ENCODE measurements around the gene RGL4.
A peak's percentile ranks its signal among the peaks of the same experiment; 100 is the strongest.
"Not testable (repeated sequence)": the region's sequence is repeated elsewhere in the genome, so short reads cannot be mapped to it uniquely, and the experiment has no call there.

The RGL4 gene

DNA sequence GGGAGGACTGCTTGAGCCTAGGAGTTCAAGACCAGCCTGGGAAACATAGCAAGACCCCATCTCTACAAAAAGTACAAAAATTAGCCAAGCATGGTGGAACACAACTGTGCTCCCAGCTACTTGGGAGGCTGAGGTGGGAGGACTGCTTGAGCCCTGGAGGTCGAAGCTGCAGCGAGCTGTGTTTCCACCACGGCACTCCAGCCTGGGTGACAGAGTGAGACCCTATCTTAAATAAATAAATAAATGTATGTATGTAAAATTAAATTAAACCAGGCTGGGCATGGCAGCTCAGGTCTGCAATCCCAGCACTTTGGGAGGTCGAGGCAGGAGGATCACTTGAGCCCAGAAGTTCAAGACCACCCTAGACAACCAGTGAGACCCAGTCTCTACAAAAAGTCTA, 30.4 kb upstream of the RGL4 start:
- H4K8ac ChIP-seq (ENCODE audit: low read depth, low read length); H3K4ac ChIP-seq (ENCODE audit: low read length); H3K4me2 ChIP-seq (ENCODE audit: insufficient read depth, low read length, poor library complexity, severe bottlenecking); H3K4me1 ChIP-seq (ENCODE audit: control insufficient read depth in 2 of 2, insufficient read depth in 1 of 2, low read depth in 1 of 2, low read length in 2 of 2); H3K18ac ChIP-seq (ENCODE audit: low read length); H3K79me1 ChIP-seq (ENCODE audit: low read depth, low read length); H2AK5ac ChIP-seq (ENCODE audit: low read depth, low read length); H3K14ac ChIP-seq (ENCODE audit: low read length); H3K9me3 ChIP-seq (replicated peaks in 1 of 2; ENCODE audit: control insufficient read depth in 2 of 2, insufficient read depth in 1 of 2, low read depth in 1 of 2, low read length in 2 of 2); H3K27me3 ChIP-seq (ENCODE audit: control insufficient read depth in 3 of 3, insufficient read depth in 3 of 3, low read depth in 1 of 3, low read length in 3 of 3); H2BK12ac ChIP-seq (ENCODE audit: low read length); H4K91ac ChIP-seq (ENCODE audit: low read depth, low read length, poor library complexity); H2BK120ac ChIP-seq (ENCODE audit: low read depth, low read length); H2AFZ ChIP-seq (ENCODE audit: low read length); H3K23ac ChIP-seq (ENCODE audit: low read depth, low read length, poor library complexity); H2BK15ac ChIP-seq (ENCODE audit: low read length); H3K9ac ChIP-seq (ENCODE audit: low read depth, low read length, poor library complexity); DNase-seq (ENCODE audit: low spot score); H3K4me3 ChIP-seq (ENCODE audit: low read length in 2 of 2); H2BK5ac ChIP-seq (ENCODE audit: low read length); H3K27ac ChIP-seq (replicated peaks; ENCODE audit: low read length): not testable (repeated sequence)
- no CpG with 5 or more reads among the region's 4 CpGs for WGBS, 2 donors (ENCODE audit: extremely low coverage in 2 of 2, insufficient read length in 2 of 2, insufficient replicate concordance in 1 of 2)
- peaks cover 6 to 21% of the 10 kb centered on the region in 2 donors for H3K36me3 ChIP-seq (replicated peaks in 1 of 2; ENCODE audit: control insufficient read depth in 2 of 2, insufficient read depth in 2 of 2, low read length in 2 of 2)

DNA sequence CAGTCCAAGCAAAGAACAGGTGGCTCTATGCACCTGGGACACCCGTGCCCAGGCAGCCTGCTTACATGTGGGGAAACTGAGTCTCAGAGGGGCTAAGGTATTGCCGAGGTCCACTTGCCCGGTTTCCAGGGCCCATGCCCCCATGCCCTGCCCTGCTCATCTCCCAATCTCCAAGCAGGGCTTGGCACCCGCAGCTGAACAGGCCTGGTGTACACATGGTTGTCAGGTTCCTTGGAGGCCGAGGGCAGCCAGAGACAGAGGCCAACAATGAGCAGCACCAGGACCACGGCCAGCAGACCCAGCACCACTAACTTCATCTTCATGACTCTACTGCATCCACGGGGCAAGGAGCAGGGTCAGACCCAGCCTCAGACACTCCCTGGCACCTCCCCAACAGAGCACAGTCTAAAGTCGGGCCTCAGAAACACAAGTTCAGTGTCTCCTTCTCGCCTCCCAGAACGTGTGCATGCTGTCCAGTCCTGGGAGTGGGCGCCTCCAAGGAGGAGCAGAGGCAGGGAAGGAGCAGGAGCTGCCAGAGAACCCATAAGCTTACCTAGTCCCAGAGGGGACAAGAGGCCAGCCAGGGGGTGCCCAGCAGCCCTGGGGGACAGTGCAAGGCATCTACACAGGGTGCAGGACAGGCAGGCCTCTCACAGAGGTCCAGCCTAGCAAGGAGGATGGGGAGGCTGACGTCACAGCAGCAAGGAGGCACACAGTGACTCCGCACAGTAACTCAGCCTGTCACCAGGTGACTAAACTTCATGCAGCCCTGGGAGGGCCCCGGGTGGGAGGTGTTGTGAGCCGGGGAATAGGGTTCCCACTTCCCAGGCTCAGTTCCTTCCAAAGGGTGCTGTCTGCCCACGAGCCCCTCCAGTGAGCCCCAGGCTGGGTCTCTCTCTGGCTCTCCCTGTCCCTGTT, 20.2 kb upstream of the RGL4 start:
- no peak for DNase-seq (ENCODE audit: low spot score)
- no peak overlapping the region for H2AFZ ChIP-seq (ENCODE audit: low read length)
- no peak overlapping the region for H2BK12ac ChIP-seq (ENCODE audit: low read length)
- H2BK15ac ChIP-seq (ENCODE audit: low read length) = no peak overlapping the region
- H3K23ac ChIP-seq (ENCODE audit: low read depth, low read length, poor library complexity) = peak overlapping the region; percentile 2
- no peak overlapping the region for H2BK5ac ChIP-seq (ENCODE audit: low read length)
- no CpG with 5 or more reads among the region's 16 CpGs for WGBS, 2 donors (ENCODE audit: extremely low coverage in 2 of 2, insufficient read length in 2 of 2, insufficient replicate concordance in 1 of 2)
- peaks cover 0 to 3% of the 10 kb centered on the region in 2 donors for H3K36me3 ChIP-seq (replicated peaks in 1 of 2; ENCODE audit: control insufficient read depth in 2 of 2, insufficient read depth in 2 of 2, low read length in 2 of 2)
- no peak overlapping the region for H3K9ac ChIP-seq (ENCODE audit: low read depth, low read length, poor library complexity)
- no peaks in the 10 kb centered on the region for H3K27me3 ChIP-seq (ENCODE audit: control insufficient read depth in 3 of 3, insufficient read depth in 3 of 3, low read depth in 1 of 3, low read length in 3 of 3)
- H2BK120ac ChIP-seq (ENCODE audit: low read depth, low read length) = no peak overlapping the region
- no peaks in the 10 kb centered on the region for H3K9me3 ChIP-seq (replicated peaks in 1 of 2; ENCODE audit: control insufficient read depth in 2 of 2, insufficient read depth in 1 of 2, low read depth in 1 of 2, low read length in 2 of 2)
- H3K14ac ChIP-seq (ENCODE audit: low read length) = no peak overlapping the region
- H3K4me2 ChIP-seq (ENCODE audit: insufficient read depth, low read length, poor library complexity, severe bottlenecking) = no peak overlapping the region
- H3K18ac ChIP-seq (ENCODE audit: low read length) = no peak overlapping the region
- peaks cover 0 to 9% of the 10 kb centered on the region in 2 donors for H3K4me1 ChIP-seq (ENCODE audit: control insufficient read depth in 2 of 2, insufficient read depth in 1 of 2, low read depth in 1 of 2, low read length in 2 of 2)
- no peak overlapping the region for H3K4ac ChIP-seq (ENCODE audit: low read length)
- no peak overlapping the region for H3K27ac ChIP-seq (replicated peaks; ENCODE audit: low read length)
- no peak overlapping the region for H2AK5ac ChIP-seq (ENCODE audit: low read depth, low read length)
- no peak overlapping the region for H3K4me3 ChIP-seq (ENCODE audit: low read length in 2 of 2)
- H4K8ac ChIP-seq (ENCODE audit: low read depth, low read length) = no peak overlapping the region
- no peak overlapping the region for H4K91ac ChIP-seq (ENCODE audit: low read depth, low read length, poor library complexity)
- H3K79me1 ChIP-seq (ENCODE audit: low read depth, low read length) = no peaks in the 10 kb centered on the region

DNA sequence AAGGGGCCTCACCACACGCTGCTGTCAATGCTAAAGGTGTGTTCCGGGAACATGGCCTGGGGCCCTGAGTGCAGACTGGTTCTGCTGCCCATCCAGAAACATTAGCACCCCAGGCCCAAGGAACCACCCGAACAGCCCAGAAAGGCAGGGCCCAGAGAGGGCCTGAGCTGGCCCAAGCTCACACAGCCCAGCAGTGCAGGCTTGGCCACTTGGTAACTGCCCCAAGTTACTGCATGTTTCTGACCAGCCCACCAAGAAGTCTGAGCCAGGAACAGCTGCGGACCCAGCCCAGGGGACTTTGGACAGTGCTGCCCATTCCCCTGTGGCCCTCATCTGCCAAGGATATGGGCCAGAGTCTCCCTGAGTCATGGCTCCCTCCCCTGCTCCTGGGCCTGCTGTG, 19.4 kb upstream of the RGL4 start:
- H3K9me3 ChIP-seq (replicated peaks in 1 of 2; ENCODE audit: control insufficient read depth in 2 of 2, insufficient read depth in 1 of 2, low read depth in 1 of 2, low read length in 2 of 2); H3K36me3 ChIP-seq (replicated peaks in 1 of 2; ENCODE audit: control insufficient read depth in 2 of 2, insufficient read depth in 2 of 2, low read length in 2 of 2); H3K79me1 ChIP-seq (ENCODE audit: low read depth, low read length); H2BK5ac ChIP-seq (ENCODE audit: low read length); H4K91ac ChIP-seq (ENCODE audit: low read depth, low read length, poor library complexity); H2AK5ac ChIP-seq (ENCODE audit: low read depth, low read length); H2AFZ ChIP-seq (ENCODE audit: low read length); H2BK12ac ChIP-seq (ENCODE audit: low read length); H3K18ac ChIP-seq (ENCODE audit: low read length); DNase-seq (ENCODE audit: low spot score); H3K4ac ChIP-seq (ENCODE audit: low read length); H3K4me2 ChIP-seq (ENCODE audit: insufficient read depth, low read length, poor library complexity, severe bottlenecking); H3K27me3 ChIP-seq (ENCODE audit: control insufficient read depth in 3 of 3, insufficient read depth in 3 of 3, low read depth in 1 of 3, low read length in 3 of 3); H3K4me3 ChIP-seq (ENCODE audit: low read length in 2 of 2); H3K27ac ChIP-seq (replicated peaks; ENCODE audit: low read length); H3K4me1 ChIP-seq (ENCODE audit: control insufficient read depth in 2 of 2, insufficient read depth in 1 of 2, low read depth in 1 of 2, low read length in 2 of 2); H2BK120ac ChIP-seq (ENCODE audit: low read depth, low read length); H3K9ac ChIP-seq (ENCODE audit: low read depth, low read length, poor library complexity); H3K23ac ChIP-seq (ENCODE audit: low read depth, low read length, poor library complexity); H4K8ac ChIP-seq (ENCODE audit: low read depth, low read length); H3K14ac ChIP-seq (ENCODE audit: low read length); H2BK15ac ChIP-seq (ENCODE audit: low read length): not testable (repeated sequence)
- WGBS, 2 donors (ENCODE audit: extremely low coverage in 2 of 2, insufficient read length in 2 of 2, insufficient replicate concordance in 1 of 2) = no CpG with 5 or more reads among the region's 4 CpGs

DNA sequence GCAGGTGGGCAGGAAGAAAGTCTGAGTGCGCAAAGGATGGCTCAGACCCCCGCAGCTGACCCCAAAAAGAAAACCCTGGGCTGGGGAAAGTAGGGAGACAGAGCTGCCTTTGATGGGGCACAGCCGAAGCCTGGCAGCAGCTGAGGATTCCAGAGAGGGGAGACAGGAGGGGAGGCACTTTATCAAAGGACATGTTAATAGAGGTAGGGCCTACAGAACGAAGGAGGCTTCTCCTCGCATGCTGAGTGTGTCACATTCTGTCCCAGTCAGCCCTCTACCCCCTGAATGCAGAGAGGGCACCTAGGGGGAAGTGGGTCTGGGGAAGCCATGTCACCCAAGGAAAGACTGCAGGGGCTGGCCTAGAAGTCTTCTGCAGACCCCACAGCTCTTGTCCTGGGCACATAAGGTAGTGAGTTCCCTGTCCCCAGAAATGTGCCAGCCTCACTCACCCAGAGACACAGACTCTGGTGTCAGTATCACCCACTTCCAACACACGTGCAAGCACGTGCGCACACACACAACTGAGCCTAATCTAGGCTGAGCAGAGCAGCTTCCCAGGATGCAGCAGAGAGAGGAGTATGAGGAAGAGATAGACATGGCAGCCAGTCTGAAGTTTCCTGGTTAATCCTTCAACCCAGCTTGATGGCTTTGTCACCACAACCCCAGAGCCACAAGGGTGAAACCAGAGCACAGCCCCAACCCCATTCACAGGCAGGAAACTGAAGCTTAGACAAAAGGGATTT, 18.3 kb upstream of the RGL4 start:
- H2BK12ac ChIP-seq (ENCODE audit: low read length); H3K14ac ChIP-seq (ENCODE audit: low read length); H3K9me3 ChIP-seq (replicated peaks in 1 of 2; ENCODE audit: control insufficient read depth in 2 of 2, insufficient read depth in 1 of 2, low read depth in 1 of 2, low read length in 2 of 2); H3K4me1 ChIP-seq (ENCODE audit: control insufficient read depth in 2 of 2, insufficient read depth in 1 of 2, low read depth in 1 of 2, low read length in 2 of 2); H2BK5ac ChIP-seq (ENCODE audit: low read length); H3K4ac ChIP-seq (ENCODE audit: low read length); H3K9ac ChIP-seq (ENCODE audit: low read depth, low read length, poor library complexity); H3K18ac ChIP-seq (ENCODE audit: low read length); H3K27me3 ChIP-seq (ENCODE audit: control insufficient read depth in 3 of 3, insufficient read depth in 3 of 3, low read depth in 1 of 3, low read length in 3 of 3); H4K91ac ChIP-seq (ENCODE audit: low read depth, low read length, poor library complexity); H3K79me1 ChIP-seq (ENCODE audit: low read depth, low read length); DNase-seq (ENCODE audit: low spot score); H3K23ac ChIP-seq (ENCODE audit: low read depth, low read length, poor library complexity); H3K27ac ChIP-seq (replicated peaks; ENCODE audit: low read length); H2BK120ac ChIP-seq (ENCODE audit: low read depth, low read length); H3K36me3 ChIP-seq (replicated peaks in 1 of 2; ENCODE audit: control insufficient read depth in 2 of 2, insufficient read depth in 2 of 2, low read length in 2 of 2); H2AFZ ChIP-seq (ENCODE audit: low read length); H3K4me2 ChIP-seq (ENCODE audit: insufficient read depth, low read length, poor library complexity, severe bottlenecking); H2AK5ac ChIP-seq (ENCODE audit: low read depth, low read length); H4K8ac ChIP-seq (ENCODE audit: low read depth, low read length); H3K4me3 ChIP-seq (ENCODE audit: low read length in 2 of 2); H2BK15ac ChIP-seq (ENCODE audit: low read length): not testable (repeated sequence)
- WGBS, 2 donors (ENCODE audit: extremely low coverage in 2 of 2, insufficient read length in 2 of 2, insufficient replicate concordance in 1 of 2) = no CpG with 5 or more reads among the region's 8 CpGs
